ENCODE measurements around the gene PAF1.

The PAF1 gene

DNA sequence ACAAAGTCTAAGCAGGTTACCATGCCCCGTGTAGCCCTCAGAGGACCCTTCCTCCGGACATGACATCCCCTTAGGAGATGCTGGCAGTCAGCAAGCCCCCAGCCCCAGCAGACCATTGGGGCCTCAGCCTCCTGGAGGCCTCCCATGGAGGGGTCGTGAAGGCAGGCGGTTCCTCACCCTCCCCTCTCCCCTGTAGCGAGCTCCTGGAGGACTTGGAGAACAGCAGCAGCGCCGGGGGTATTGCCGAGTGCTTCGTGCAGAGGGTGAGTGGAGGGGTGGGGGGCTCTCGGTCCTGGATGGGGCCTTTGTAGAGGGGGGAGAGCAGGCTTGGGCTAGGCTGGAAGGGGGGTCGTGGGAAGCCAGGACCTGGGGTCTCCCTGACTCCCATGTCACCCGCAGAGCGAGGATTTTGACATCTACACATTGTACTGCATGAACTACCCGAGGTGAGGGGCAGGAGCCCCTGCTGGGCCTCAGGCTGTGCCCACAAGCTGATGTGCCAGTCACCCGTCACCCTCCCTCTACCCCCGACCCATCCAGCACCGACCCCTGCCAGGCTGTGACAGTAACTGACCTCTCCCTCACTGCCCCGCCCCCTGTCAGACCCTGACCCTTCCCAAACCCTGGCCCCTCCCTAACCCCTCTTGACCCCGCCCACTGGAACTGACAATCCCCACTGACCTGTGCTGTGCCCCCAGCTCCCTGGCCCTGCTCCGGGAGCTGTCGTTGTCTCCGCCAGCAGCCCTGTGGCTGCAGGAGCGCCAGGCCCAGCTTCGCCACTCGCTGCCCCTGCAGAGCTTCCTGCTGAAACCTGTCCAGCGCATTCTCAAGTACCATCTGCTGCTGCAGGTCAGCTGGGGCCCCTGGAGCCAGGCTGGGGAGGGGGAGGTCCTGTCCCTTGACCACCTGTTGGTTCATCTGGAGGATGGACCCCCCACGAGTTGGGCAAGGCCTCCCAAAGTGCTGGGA lies 25.5 kb upstream of the PAF1 start:
- DNase-seq = no peak

DNA sequence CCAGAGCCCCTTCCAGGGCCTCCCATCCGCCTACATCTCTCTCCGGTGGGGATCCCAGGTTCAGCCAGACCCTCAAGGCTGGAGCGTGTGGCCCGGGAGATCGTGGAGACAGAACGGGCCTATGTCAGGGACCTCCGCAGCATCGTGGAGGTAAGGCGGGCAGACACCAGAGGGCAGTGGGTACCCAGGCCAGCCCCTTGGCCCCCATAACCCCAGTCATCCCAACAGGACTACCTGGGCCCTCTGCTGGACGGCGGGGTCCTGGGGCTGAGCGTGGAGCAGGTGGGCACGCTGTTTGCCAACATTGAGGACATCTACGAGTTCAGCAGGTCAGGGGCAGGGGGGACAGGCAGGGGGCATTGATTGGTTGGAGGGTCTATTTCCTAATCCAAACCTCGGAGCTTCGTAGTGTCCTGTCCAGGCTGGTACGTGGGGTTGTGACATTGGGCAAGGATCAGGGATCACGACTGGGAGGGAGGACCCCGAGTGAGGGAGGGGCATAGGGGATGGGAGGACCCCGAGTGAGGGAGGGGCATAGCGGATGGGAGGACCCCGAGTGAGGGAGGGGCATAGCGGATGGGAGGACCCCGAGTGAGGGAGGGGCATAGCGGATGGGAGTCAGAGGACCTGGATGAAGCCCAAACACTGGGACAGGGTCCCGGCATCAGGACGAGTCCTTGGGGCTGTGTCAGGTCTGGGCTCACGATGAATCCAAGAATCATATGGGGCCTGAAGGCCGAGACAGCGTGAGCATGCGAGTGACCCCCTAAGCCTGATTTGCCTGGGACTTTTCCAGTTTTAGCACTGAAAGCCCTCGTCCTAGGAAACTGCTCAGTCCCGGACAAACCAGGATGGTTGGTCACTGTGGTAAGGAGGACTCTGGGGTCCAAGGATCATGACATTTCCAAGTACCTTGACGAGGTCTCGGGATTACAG lies 24.5 kb upstream of the PAF1 start:
- DNase-seq = no peak

DNA sequence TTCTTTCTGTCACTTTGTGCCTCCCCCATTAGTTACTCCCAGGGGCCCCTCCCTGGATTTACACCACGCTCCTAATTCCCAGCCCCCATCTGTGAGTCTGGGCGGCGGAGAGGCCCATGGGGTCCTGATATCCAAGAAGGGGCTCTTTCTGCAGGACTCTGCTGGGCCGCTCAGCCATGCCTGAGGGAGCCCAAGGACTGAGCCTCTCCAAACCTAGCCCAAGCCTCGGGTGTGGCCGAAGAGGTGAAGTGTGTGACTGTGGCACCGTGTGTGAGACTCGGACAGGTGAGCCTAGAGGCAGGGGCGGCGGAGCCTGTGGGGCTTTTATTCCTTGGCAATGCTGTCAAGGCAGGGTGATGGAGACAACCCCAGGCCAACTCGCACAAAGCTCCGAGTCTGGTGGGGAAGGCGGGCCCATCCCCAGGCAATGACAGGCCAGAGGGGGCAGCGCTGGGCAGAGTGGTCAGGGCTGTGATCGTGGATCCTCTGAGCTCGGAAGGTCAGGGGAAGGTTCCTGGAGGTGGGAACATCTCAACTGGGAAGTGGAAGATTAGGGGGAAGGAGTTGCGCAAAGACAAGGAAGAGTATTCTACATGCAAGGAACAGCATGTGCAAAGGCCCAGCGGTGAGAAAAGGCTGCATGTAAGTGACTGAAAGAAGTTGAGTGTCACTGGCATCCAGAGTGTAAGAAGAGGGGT lies 23.2 kb upstream of the PAF1 start:
- no peak for DNase-seq

DNA sequence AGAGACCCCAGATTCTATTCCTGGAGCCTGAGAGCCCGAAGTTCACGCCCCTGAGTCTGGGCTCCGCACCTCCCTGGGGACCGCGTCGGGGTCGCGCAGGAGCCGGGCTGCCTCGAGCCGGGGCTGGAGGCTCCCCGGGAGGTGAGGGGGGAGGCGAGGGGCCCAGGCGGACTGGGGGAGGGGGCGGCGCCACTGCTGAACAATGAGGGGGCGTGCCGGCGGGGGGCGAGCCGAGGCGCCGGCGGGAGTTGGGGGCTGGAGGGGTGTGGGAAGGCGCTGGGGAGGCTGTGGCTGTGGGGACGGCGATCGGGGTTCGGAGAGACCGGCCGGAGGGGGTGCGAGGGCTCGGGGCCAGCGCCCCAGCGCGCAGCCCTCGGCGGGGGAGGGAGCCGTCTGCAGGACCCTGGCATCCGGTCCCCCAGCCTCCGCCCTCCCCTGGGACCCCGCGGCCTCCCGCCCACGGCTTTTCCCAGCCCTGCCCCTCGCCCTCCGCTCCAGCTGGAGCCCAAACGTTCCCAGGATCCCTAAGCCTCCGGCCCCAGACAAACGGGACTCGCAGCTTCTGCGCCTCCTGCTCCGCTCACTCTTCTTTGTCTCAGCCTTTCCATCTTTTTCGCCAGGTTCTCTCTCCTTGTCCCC lies 22.5 kb upstream of the PAF1 start:
- DNase-seq = no peak

DNA sequence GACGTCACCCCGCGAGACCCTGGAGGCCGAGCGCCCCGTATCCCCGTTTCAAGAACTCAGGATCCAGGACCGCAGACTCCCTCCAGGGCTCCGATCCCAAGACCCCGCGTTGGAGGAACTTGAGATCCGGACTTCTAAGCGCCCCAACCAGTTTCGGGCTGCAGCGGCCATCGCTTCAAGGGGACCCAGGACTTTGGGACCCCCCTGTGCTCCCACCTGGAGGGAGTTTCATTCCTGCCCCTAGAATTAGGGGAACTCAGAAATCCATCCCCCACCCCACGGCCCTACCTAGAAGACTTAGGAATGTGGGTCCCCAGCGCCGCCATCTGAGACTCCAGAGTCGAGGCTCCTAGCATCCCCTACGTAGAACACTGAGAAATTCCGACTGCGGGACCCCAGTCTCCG lies 22.0 kb upstream of the PAF1 start:
- DNase-seq = peak; percentile 20

DNA sequence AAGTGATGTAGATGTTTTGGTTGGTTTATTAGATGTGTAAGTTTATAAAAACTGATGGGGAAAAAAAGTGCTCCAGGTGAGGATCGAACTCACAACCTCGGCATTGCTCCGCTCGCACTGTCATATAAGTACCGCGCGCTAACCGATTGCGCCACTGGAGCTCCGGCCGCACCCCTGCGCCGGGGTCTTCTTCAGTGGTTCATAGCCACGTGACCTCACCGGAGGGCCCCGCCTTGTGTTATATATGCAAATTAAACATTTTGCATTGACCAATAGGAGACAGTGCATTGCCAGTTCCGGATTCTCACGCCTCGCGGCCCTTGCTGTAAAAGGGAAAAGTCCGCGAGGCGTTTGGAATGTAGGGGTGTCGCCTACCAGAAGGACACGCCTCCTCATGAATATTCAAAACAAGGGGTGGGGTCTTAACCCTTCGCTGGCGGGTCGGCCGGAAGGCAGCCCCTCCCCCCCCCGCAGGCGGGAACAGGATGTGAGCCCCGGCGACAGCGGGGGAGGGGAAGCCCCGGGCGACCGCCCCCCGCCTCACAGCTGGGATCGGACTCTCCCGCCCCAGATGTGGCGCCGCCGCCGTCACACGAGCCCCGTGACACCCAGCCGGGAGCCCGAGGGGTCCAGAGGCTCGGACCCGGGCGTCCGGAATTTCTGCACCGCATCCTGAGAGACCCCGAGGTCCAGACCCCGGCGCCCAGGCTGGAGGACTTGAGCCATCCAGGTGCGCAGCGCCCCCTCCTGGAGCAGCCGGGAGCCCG lies 21.4 kb upstream of the PAF1 start, which contains the start of gene PLEKHG2:
TSS of gene PLEKHG2 (plus strand) at position 570 of the 767 bp plus-strand sequence. CDS start 1,418 bp downstream, outside the sequence.
- peak; percentile 98 for DNase-seq

DNA sequence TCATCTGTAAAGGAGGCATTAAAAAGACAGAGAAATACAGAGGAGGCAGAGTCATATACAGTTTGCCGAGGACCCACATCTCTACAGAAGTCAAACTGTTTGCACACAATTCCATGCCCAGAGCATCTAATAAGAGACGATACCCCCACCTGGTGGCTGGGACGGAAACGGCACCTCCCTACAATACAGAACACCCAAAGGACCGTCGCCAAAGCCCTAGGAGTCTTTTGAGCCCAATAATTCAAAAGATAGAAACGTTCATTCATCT lies 20.9 kb upstream of the PAF1 start:
- peak; percentile 92 for DNase-seq

DNA sequence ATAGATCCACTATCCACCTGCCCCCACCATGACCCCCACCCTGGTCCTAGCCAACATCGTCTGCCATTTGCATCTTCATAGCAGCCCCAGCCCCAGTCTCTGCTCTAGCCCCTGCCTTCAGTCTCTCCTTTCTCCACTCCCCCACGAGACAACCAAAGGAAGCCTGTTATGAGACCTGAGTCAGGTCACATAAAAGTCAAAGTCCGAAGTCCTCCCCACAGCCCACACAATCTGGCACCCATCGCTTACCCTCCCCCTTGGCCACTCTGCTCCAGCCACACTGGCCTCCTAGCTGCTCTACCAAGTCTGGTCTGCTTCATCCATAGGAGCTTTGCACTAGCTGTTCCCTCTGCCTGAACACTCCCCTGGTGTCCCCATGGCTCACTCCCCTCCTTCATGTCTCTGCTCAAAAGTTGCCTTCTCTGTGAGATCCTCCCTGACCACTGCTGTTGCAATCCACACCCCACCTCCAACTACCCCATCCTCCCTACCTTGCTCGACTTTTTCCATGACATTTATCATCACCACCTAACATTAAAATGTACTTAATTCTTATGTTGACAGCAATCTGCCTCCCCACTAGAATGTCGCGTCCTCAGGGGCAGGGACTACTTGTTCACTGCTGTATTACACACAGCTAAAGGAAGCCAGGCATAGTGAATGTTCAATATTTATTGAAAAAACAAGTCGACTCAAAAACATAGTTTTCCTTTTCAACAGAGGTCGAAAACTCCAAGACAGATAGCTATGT lies 20.4 kb upstream of the PAF1 start:
- DNase-seq = no peak

DNA sequence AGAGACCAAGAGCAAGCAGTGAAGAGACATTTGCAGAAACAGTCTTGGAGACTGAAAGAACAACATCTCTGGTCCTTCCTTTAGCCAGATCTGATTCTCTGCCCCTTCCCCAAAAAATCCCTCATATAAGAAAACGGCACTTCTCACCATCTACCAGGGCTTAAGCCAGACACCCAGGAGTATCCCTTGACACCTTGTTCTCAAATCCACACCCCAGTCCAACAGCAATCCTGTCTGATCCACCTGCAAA lies 19.9 kb upstream of the PAF1 start:
- DNase-seq = no peak

DNA sequence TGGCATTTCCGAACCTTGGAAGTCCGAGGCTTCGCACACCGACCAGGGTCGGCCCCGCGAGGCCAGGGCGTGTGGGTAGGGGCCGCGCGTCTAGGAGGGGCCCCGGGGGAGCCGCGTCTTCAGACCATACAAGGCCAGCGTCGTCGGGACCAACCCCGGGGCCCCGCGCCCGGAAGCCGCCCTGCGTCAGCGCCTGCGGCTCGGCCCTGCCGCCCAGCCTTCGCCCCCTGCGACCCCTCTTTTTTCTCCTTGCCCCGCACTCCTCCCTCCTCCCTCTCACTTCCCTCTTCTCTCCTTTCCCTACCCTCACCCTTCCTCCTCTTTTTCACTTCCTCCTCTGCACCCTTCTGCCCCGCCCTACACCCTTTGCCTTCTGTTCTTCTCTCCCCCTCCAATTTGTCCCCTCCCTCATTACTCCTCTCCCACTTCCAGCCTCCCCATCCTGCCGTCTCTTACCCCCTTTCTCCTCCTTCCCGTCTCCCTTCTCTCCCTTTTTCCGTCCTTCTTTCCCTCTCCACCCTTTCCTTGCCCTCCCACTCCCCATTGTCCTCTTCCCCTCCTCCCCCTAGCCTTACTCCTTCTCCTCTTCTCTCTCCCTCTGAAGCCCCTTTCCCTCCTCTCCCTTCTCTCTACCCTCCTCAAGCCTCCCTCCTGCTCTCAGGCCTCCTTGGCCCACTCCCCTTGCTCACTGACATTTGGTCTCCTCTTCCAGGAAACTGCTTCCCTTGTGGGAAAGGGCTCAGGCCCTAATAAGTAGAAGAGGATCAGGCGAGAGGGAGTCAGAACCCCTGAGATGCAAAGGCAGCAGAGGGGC lies 19.3 kb upstream of the PAF1 start:
- DNase-seq = peak; percentile 77

DNA sequence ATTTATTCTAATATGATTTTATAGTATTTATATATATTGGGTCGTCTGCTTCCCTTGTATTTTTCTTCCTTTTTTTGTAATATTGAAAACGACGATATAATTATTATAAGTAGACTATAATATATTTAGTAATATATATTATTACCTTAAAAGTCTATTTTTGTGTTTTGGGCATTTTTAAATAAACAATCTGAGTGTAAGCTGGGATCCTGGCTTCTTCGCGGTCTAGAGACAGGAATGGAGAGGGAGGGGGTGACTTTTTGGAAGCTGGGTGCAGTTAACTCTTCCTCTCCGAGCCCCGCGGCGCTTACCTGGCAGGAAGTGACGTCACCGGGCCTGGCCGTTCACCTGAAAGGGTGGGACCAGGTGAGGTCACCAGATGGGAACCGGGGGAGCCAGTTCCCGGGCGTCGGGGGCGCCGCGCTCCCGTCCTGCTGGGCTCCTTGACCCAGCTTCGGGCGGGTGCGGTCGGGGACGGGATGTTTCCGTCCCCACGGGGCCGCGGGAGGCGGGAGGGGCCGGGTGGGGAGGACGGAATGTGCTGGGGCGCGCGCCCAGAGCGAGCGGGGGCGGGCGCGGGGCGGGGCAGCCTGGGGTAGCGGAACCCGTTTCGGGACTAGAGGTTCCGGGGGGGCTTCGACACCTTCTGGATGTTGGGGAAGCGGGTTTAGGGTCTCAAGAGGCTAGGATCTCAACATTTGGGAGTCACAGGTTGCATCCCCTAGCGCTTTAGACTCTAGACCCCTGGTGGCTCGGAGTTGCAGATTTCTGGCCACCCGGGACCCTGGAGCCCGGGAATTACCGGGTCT lies 18.5 kb upstream of the PAF1 start:
- peak; percentile 93 for DNase-seq

DNA sequence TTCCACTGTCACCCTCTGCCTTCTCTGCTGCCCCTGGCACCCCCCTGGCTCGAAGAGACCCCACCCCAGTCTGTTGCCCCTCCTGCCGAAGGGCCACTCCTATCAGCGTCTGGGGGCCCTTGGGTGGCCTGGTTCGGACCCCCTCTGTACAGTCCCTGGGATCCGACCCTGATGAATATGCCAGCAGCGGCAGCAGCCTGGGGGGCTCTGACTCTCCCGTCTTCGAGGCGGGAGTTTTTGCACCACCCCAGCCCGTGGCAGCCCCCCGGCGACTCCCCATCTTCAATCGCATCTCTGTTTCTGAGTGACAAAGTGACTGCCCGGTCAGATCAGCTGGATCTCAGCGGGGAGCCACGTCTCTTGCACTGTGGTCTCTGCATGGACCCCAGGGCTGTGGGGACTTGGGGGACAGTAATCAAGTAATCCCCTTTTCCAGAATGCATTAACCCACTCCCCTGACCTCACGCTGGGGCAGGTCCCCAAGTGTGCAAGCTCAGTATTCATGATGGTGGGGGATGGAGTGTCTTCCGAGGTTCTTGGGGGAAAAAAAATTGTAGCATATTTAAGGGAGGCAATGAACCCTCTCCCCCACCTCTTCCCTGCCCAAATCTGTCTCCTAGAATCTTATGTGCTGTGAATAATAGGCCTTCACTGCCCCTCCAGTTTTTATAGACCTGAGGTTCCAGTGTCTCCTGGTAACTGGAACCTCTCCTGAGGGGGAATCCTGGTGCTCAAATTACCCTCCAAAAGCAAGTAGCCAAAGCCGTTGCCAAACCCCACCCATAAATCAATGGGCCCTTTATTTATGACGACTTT lies 17.7 kb upstream of the PAF1 start:
- DNase-seq = peak; percentile 19

DNA sequence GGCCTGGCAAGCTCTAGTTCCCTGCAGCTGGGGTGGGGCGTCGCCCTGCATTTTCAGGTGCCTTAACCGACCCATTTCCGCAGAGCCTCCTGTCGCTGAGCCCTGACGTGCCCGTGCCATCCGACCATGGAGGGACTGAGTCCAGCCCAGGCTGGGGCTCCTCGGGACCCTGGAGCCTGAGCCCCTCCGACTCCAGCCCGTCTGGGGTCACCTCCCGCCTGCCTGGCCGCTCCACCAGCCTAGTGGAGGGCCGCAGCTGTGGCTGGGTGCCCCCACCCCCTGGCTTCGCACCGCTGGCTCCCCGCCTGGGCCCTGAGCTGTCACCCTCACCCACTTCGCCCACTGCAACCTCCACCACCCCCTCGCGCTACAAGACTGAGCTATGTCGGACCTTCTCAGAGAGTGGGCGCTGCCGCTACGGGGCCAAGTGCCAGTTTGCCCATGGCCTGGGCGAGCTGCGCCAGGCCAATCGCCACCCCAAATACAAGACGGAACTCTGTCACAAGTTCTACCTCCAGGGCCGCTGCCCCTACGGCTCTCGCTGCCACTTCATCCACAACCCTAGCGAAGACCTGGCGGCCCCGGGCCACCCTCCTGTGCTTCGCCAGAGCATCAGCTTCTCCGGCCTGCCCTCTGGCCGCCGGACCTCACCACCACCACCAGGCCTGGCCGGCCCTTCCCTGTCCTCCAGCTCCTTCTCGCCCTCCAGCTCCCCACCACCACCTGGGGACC lies 16.9 kb upstream of the PAF1 start:
- DNase-seq = peak; percentile 85

DNA sequence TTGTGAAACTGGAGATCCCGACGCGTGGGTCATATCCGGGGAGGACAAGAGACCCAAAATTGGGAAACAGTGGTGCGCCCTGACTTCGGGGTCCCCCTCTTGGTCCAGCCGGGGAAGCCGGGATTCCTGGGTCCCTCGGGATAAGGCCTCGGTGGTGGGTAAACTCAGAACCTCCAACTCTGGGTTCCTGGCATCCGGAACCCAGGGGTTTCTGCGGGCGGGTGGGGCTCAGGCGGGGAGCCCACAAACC lies 16.4 kb upstream of the PAF1 start:
- DNase-seq = no peak

DNA sequence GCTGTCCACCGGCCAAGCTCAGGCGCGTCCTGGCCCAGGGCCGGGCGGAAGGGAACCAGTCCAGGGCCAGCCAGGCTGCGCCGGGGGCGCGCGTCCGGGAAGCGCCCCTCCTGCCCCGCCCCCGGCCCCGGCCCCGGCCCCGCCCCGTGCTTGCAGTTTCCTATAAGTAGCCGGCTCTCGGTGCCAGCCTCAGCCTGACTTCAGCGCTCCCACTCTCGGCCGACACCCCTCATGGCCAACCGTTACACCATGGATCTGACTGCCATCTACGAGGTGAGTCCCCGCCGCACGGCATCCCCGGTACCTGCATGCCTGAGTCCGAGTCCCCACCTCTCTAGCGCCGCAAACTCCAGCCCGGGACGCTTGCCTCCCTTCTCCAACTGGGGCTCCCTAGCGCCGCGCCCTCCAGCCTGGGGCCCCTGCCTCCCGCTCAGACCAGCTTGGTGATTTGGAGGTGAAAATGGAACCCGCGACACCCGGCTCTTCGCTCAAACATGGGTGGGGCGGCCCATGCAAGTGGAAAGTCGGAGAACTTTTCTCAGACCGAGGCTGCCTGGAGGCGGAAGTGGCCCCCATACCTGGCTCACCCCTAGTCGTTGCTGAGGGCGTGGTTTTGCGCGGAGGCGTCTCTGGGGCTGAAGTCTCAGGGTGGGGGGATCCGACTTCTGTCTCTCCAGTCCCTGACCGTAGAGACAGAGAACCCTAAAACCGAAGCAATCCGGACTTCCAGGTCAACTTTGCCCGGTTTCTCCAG lies 15.9 kb upstream of the PAF1 start, which contains the start of gene ZFP36:
TSS of gene ZFP36 (plus strand) at position 192 of the 754 bp plus-strand sequence. CDS start at position 250, 58 bp downstream.
- DNase-seq = peak; percentile 88

DNA sequence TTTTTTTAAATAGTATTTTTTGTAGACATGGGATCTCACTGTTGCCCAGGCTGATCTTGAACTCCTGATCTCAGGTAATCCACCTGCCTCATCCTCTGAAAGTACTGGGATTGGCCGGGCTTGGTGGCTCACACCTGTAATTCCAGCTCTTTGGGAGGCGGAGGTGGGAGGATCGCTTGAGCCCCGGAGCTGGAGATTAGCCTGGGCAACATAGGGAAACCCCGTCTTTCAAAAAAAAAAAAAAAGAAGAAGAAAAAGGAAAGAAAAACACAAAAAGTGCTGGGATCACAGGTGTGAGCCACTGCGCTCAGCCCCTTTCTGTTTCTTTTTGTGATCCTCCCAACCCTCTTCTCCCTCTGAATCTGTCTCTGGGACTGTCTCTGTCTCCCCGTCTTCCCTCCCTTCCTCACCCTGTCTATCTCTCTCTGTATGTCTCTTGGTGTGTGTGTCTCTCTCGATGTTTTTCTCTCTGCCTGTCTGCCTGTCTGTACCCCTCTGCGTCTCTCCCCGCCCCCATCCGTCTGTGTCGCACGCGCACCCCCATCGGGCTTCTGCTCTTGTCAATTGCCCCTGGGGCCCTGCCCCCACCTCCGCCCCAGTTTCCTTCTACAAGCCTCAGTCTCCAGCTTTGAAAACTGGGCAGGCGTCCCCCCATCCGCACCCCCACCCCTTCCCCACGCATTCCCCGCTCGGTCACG lies 15.2 kb upstream of the PAF1 start:
- DNase-seq = peak; percentile 81

Measured in RPMI8226 (cell line).